GM21528 (cell line): ENCODE measurements around the gene DNAJC5G.

Source experiments
- ATAC-seq: cut with Tn5 transposase; IDR thresholded peaks from one replicate; pipeline ENCODE4 v1.9.1; 2021; ENCODE audit warnings: mild to moderate bottlenecking, moderate library complexity; ENCODE audit not compliant: unreplicated experiment, low FRiP score

DNAJC5G gene

GRCh38 chr2:27275211-27276150 lies at the start of gene DNAJC5G:
Gene DNAJC5G (plus strand): TSS chr2:27275433. CDS start chr2:27276729, 1,296 bp downstream.
- ATAC-seq = no peak

GRCh38 chr2:27225526-27225925 lies 49.7 kb upstream of the DNAJC5G start:
- ATAC-seq = no peak

GRCh38 chr2:27227501-27227900 lies 47.7 kb upstream of the DNAJC5G start:
- ATAC-seq = no peak

- no peak for ATAC-seq
Measured at GRCh38 chr2:27231921-27232320, 43.3 kb upstream of the DNAJC5G start.

GRCh38 chr2:27233341-27233740 lies 41.9 kb upstream of the DNAJC5G start:
- ATAC-seq = no peak

GRCh38 chr2:27236136-27236535 lies 39.1 kb upstream of the DNAJC5G start:
- no peak for ATAC-seq

- no peak for ATAC-seq
Measured at GRCh38 chr2:27236626-27237025, 38.6 kb upstream of the DNAJC5G start.

GRCh38 chr2:27237341-27237945 lies 37.8 kb upstream of the DNAJC5G start:
- no peak for ATAC-seq

- no peak for ATAC-seq
Measured at GRCh38 chr2:27238976-27239375, 36.3 kb upstream of the DNAJC5G start.

- no peak for ATAC-seq
Measured at GRCh38 chr2:27240406-27240805, 34.8 kb upstream of the DNAJC5G start.

GRCh38 chr2:27241761-27242613 lies 33.2 kb upstream of the DNAJC5G start:
- no peak for ATAC-seq

- ATAC-seq = no peak
Measured at GRCh38 chr2:27242614-27242951, 32.6 kb upstream of the DNAJC5G start.

GRCh38 chr2:27243391-27244130 lies 31.7 kb upstream of the DNAJC5G start:
- ATAC-seq = no peak

- no peak for ATAC-seq
Measured at GRCh38 chr2:27245116-27245515, 30.1 kb upstream of the DNAJC5G start.

- ATAC-seq = no peak
Measured at GRCh38 chr2:27245626-27246025, 29.6 kb upstream of the DNAJC5G start.

GRCh38 chr2:27247893-27248292 lies 27.3 kb upstream of the DNAJC5G start:
- ATAC-seq = no peak

GRCh38 chr2:27249159-27249890 lies 25.9 kb upstream of the DNAJC5G start:
- ATAC-seq = no peak

- no peak for ATAC-seq
Measured at GRCh38 chr2:27249891-27250651, 25.2 kb upstream of the DNAJC5G start.
